ENCODE results near the gene CSAD.

Gene CSAD

DNA sequence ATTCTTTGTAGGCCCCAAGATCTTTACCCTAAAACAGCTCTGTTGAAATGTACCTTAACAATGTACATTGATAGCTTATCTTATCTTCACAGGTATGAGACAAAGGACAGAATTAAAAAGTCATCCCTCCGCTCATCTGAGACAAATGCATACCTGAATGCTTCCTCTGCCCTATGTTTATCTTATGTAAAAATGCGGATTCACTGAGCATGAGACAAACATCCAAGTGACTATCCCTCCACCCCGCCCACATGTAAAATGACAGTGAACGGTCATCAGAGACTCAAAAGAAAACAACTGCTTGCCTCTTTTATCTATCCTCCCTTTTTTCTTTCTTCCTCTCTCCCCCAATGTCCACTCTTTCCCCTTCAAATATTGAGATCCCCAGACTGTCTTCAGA, 37.4 kb downstream of the CSAD start:
- H3K4me3 Mint-ChIP-seq = no peak overlapping the region

DNA sequence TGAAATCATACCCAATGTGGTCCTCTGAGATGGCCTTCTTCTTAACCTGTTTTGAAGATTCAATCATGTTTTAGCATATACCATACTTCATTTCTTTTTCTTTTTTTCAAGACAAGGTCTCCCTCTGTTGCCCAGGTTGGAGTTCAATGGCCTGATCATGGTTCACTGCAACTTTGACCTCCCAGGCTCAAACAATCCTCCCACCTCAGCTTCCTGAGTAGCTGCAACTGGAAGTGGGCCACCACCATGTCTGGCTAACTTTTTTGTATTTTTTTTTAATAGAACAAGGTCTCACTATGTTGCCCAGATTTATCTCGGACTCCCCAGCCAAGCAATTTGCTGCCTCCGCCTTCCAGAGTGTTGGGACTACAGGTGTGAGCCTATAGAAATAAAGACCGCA, 47.0 kb downstream of the CSAD start:
- H3K4me1 Mint-ChIP-seq (ENCODE audit: low read depth) = no peaks in the 10 kb centered on the region
- no peak overlapping the region for H3K27ac Mint-ChIP-seq
- H3K27me3 Mint-ChIP-seq = no peaks in the 10 kb centered on the region
- DNase-seq = no peak
- H3K36me3 Mint-ChIP-seq (ENCODE audit: low read depth) = no peaks in the 10 kb centered on the region
- peaks cover 6% of the 10 kb centered on the region for H3K9me3 Mint-ChIP-seq
- no peak overlapping the region for H3K4me3 Mint-ChIP-seq

More for the DNA sequence above, 37.4 kb downstream of the CSAD start:
- no peak for DNase-seq
- no peaks in the 10 kb centered on the region for H3K36me3 Mint-ChIP-seq (ENCODE audit: low read depth)
- no peak overlapping the region for H3K27ac Mint-ChIP-seq
- no peaks in the 10 kb centered on the region for H3K27me3 Mint-ChIP-seq
- H3K9me3 Mint-ChIP-seq = peaks cover 2% of the 10 kb centered on the region
- H3K4me1 Mint-ChIP-seq (ENCODE audit: low read depth) = no peaks in the 10 kb centered on the region

DNA sequence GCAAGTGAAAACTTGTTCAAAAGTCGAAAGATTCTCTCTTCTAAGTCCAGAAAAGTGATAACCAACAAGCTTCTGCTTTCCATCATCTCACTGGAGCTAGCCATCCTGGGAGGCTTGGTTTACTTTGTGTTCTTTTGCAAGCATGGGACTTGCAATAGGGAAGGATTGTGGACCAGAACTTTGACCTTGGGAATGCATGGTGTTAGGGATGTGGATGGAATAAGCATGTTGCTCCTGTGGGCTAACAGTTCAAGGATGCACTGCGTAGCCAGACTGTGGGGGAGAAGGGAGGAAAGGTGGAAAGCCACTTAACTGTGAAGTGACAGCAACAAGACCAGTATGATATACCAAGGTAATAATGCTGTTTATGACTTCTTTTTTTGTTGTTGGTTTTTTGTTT, 48.9 kb downstream of the CSAD start:
- no peaks in the 10 kb centered on the region for H3K27me3 Mint-ChIP-seq
- no peak for DNase-seq
- H3K4me1 Mint-ChIP-seq (ENCODE audit: low read depth) = no peaks in the 10 kb centered on the region
- H3K27ac Mint-ChIP-seq = no peak overlapping the region
- H3K4me3 Mint-ChIP-seq = no peak overlapping the region
- H3K36me3 Mint-ChIP-seq (ENCODE audit: low read depth) = no peaks in the 10 kb centered on the region
- no peaks in the 10 kb centered on the region for H3K9me3 Mint-ChIP-seq

DNA sequence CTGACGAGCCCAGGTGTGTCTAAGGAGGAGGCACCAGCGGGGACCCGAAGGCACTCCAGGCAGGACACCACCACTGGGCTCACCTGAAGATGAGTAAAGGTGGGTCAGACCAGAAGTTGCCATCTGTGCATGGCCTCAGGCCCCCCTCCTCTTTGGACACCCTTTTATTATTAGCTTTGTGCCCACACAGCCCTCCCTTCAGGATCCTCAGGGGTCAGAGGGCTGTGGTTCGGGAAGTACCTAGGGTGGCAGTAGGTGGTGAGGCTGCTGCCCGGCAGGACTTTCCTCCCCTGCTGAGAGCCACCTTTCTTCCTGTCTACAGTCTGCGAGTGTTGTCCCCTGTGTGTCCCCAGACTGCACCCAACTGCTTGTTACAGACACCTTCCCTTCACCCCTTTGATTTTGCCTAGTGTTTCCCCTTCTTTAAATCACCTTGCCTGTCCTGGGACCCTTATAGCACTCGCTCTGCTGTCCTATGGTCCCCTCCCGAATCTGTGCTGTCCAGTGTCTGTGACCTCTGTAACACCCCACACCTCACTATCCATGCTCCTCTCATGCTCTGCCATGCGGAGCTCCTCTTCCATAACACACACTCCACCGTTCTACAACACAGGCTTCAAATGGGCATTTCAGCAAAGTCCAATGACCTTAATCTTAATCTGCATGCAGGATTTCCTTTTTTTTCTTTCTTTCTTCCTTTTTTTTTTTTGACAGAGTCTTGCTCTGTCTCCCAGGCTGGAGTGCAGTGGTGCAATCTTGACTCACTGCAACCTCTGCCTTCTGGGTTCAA, 51.8 kb downstream of the CSAD start:
- H3K36me3 Mint-ChIP-seq (ENCODE audit: low read depth) = no peaks in the 10 kb centered on the region
- no peaks in the 10 kb centered on the region for H3K27me3 Mint-ChIP-seq
- H3K4me1 Mint-ChIP-seq (ENCODE audit: low read depth) = no peaks in the 10 kb centered on the region
- H3K27ac Mint-ChIP-seq = no peak overlapping the region
- DNase-seq = no peak
- H3K4me3 Mint-ChIP-seq = no peak overlapping the region
- no peaks in the 10 kb centered on the region for H3K9me3 Mint-ChIP-seq

DNA sequence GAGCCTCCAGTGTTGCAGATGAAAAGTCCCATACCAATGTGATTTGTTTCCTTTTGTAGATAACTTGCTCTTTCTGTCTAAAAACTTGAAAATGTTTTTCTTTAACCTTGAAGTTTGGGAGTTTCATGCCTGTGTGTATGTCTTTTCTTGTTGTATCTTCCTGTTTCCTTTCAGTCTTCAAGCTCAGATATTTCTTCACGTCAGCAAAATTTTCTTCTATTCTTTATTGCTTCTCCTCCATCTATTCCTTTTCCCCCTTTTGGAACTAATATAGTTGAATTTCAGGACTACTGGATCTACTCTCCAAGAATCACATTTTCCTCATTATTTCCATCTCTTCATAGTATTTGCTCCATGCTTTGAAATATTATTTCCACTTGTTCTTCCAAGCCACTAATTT, 53.6 kb downstream of the CSAD start:
- no peaks in the 10 kb centered on the region for H3K27me3 Mint-ChIP-seq
- no peaks in the 10 kb centered on the region for H3K36me3 Mint-ChIP-seq (ENCODE audit: low read depth)
- no peaks in the 10 kb centered on the region for H3K9me3 Mint-ChIP-seq

DNA sequence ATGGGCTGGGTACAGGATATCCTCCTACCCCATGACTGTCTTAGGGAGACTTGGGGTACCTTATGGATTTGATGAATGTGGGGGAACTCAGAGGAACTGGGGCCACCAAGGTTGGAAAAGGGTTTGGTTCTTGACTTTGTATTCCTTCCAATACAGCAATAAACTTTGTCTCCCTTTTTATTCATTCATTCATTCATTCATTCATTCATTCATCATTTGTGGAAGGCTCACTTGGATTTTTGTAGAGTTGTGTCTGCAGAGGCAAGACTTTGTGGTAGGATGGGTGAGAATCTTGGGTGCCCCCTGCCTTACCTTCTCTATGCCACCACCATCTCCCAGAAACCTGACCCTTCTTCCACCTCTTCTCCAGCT, 56.4 kb downstream of the CSAD start:
- H3K4me3 Mint-ChIP-seq = no peak overlapping the region
- H3K9me3 Mint-ChIP-seq = no peaks in the 10 kb centered on the region
- H3K27ac Mint-ChIP-seq = no peak overlapping the region
- DNase-seq = no peak
- no peaks in the 10 kb centered on the region for H3K4me1 Mint-ChIP-seq (ENCODE audit: low read depth)
- no peaks in the 10 kb centered on the region for H3K36me3 Mint-ChIP-seq (ENCODE audit: low read depth)
- no peaks in the 10 kb centered on the region for H3K27me3 Mint-ChIP-seq

More for the DNA sequence above, 53.6 kb downstream of the CSAD start:
- Mint-ChIP-seq H3K4me3 (no peak overlapping the region), H3K27ac (no peak overlapping the region), H3K4me1 (ENCODE audit: low read depth) (no peaks in the 10 kb centered on the region)
- no peak for DNase-seq

DNA sequence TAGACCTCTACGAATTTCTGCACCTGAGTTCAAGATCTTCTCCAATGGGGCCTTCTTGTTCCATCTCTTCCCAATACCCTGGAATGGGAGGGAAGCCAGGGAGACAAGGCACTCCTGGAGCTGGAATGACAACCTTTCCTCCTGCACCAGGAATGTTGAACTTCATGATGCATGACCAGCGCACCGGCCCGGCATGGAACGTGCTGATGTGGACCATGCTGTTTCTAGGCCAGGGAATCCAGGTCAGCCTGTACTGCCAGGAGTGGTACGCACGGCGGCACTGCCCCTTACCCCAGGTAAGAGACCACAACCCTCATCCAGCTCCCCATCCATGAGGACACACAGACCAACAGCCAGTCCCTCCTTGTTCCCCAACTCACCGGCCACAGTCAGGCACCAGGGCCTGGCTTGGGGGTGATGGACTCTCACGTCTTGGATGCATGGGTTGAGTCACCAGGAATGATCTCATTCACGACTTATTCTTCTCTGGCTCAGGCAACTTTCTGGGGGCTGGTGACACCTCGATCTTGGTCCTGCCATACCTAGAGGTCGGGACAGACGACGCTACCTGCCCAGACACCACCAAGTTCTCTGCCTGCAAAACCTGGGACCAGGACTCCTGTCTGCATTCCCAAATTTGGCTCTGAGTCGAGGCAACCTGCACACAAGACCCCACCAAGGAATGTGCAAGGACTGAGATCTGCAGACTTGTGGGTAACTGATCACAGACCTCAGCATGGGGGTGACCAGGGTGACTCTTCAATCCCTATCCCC, 57.0 kb downstream of the CSAD start:
- Mint-ChIP-seq H3K36me3 (ENCODE audit: low read depth) (no peaks in the 10 kb centered on the region), H3K27ac (no peak overlapping the region), H3K4me3 (no peak overlapping the region), H3K27me3 (no peaks in the 10 kb centered on the region), H3K9me3 (no peaks in the 10 kb centered on the region), H3K4me1 (ENCODE audit: low read depth) (no peaks in the 10 kb centered on the region)
- no peak for DNase-seq

DNA sequence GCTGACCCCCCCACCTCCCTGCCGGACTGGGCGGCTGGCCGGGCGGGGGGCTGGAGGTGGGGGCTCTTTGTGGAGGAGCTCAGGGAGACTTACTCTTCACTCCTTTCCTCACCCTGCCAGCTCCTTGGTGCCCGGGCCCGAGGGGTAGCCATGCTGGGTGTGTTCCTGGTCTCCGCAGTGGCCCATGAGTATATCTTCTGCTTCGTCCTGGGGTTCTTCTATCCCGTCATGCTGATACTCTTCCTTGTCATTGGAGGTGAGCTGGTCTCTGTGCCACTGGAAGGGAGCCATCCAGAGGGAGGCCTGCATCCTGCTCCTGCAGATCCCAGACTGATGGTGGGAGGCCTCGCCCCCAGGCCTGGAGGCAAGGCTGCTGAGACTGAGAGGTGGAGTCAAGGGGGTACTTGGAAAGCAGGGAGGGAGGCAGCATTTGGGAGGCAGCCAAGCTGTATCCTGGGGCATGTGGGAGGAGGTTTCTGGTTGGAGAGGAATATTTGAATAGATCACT, 57.7 kb downstream of the CSAD start:
- no peaks in the 10 kb centered on the region for H3K36me3 Mint-ChIP-seq (ENCODE audit: low read depth)
- H3K4me3 Mint-ChIP-seq = no peak overlapping the region
- H3K4me1 Mint-ChIP-seq (ENCODE audit: low read depth) = no peaks in the 10 kb centered on the region
- H3K9me3 Mint-ChIP-seq = no peaks in the 10 kb centered on the region
- no peak for DNase-seq
- H3K27ac Mint-ChIP-seq = no peak overlapping the region
- no peaks in the 10 kb centered on the region for H3K27me3 Mint-ChIP-seq

DNA sequence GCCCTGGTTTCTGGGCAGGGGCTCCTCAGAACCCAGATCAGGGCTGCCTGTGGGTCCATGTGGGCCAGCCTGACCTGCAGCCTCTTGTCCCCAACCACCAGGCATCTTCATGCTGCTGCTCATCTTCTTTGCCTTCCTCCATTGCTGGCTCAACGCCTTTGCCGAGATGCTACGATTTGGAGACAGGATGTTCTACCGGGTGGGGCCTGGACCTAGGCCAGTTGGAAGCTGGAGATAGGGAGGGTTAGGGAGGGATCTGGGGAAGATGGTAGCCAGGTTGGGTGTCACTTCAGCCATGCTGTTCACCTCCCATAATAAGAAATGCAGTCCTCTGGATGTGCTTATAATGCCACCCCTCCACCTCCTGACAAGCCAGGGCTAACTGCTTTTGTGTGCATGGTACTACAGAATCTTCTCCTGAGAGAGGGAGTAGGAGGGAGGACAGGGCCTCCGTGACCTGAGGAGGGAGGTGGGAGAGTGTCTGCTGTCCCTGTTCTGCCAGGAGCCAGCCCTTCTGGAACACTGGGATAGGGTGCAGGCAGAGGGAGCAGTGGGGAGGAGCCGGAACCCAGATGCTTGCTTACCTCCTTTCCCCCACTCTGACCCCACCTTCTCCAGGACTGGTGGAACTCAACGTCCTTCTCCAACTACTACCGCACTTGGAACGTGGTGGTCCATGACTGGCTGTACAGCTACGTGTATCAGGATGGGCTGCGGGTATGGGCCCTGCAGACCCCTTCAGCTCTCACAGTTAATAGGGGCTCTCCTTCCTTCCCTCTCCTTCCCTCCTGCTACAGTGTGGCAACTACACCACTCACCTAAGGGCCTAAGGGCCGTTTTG, 59.8 kb downstream of the CSAD start:
- Mint-ChIP-seq H3K27ac (no peak overlapping the region), H3K9me3 (no peaks in the 10 kb centered on the region), H3K4me3 (no peak overlapping the region), H3K36me3 (ENCODE audit: low read depth) (no peaks in the 10 kb centered on the region), H3K4me1 (ENCODE audit: low read depth) (no peaks in the 10 kb centered on the region), H3K27me3 (no peaks in the 10 kb centered on the region)
- DNase-seq = no peak

DNA sequence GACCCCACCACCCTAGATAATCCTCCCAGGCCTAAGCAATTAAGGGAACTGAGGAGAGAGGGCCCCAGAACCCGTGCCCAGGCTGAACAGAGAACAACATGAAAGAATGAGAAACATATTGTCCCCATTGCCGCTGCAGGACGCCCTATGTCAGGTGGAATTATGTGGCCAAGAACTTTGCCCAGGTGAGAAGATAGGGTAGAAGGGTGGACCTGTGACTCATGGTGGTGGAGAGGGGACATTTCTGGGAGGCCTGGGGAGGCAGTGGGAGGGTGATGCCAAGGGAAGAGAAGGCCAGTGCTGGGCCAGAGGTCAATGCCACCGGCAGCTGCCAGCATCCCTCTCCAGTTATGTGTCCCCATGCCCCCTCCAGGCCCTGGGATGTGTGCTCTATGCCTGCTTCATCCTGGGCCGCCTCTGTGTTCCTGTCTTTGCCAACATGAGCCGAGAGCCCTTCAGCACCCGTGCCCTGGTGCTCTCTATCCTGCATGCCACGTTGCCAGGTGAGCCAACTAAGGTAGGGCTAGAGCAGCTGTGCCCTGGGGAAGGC, 61.9 kb downstream of the CSAD start:
- Mint-ChIP-seq H3K27ac (no peak overlapping the region), H3K9me3 (no peaks in the 10 kb centered on the region), H3K4me3 (no peak overlapping the region), H3K36me3 (ENCODE audit: low read depth) (no peaks in the 10 kb centered on the region), H3K27me3 (no peaks in the 10 kb centered on the region), H3K4me1 (ENCODE audit: low read depth) (no peaks in the 10 kb centered on the region)
- DNase-seq = no peak

DNA sequence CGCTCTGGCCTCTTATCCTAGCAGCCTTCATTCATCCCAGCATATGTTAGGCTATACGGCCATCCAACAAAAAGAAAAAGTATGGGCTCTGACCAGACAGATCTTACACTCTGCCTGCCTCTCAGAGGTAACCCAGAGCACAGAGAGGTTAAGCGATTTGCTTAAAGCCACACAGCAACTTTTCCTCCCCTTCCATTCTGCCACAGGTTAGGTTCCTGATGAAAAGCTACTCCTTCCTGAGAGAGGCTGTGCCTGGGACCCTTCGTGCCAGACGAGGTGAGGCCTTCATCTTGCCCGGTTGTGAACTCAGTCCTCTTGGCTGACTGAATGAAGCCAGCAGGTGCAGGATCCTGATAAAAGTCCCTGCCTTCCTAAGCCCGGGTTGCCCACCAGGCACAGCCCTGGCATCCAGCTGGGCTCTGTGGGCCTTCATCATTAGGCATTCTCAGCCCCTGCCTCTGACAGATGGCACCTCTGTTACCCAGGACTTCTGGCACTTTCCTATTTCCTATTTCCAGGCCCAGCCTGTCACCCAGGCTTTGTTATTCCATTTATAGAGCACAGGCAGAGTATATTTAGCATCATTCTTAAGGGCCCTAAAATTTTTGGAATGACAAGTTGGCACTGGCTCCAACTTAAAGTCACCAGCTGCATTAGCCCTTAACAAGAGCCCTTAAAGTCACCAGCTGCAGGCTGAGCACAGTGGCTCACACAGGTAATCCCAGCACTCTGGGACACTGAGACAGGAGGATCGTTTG, 64.7 kb downstream of the CSAD start:
- H3K27ac Mint-ChIP-seq = no peak overlapping the region
- no peaks in the 10 kb centered on the region for H3K4me1 Mint-ChIP-seq (ENCODE audit: low read depth)
- no peak for DNase-seq

DNA sequence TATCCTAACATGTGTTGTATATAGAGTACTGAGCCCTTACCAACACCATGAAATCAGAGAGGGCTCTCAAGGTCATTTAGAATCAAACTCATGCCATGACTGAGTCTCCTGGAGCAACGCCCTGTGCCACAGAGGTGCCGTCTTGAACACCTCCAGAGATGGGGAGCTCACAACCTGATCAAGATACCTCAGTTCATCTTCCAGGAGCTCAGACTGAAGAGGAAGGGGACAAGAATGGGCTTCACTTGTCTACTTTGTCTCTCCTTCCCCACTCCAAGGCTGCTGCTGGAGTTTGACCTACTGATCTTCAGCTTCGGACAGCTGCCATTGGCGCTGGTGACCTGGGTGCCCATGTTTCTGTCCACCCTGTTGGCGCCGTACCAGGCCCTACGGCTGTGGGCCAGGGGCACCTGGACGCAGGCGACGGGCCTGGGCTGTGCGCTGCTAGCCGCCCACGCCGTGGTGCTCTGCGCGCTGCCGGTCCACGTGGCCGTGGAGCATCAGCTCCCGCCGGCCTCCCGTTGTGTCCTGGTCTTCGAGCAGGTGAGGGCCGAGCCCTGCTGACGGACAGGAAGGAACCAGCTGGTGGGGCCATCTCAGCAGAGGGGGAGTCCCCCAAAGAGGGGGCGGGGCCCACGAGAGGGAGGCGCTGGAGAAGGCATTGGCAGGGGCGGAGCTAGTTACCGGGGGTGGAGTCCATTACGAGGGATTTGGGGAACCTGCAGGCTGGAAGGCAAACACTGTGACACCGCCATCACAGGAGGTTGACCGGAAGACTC, 65.4 kb downstream of the CSAD start:
- Mint-ChIP-seq H3K4me3 (no peak overlapping the region), H3K4me1 (ENCODE audit: low read depth) (no peaks in the 10 kb centered on the region), H3K36me3 (ENCODE audit: low read depth) (no peaks in the 10 kb centered on the region), H3K27me3 (no peaks in the 10 kb centered on the region), H3K9me3 (no peaks in the 10 kb centered on the region), H3K27ac (no peak overlapping the region)
- DNase-seq = no peak

More for the DNA sequence above, 64.7 kb downstream of the CSAD start:
- no peaks in the 10 kb centered on the region for H3K36me3 Mint-ChIP-seq (ENCODE audit: low read depth)
- H3K4me3 Mint-ChIP-seq = no peak overlapping the region
- no peaks in the 10 kb centered on the region for H3K27me3 Mint-ChIP-seq
- no peaks in the 10 kb centered on the region for H3K9me3 Mint-ChIP-seq

DNA sequence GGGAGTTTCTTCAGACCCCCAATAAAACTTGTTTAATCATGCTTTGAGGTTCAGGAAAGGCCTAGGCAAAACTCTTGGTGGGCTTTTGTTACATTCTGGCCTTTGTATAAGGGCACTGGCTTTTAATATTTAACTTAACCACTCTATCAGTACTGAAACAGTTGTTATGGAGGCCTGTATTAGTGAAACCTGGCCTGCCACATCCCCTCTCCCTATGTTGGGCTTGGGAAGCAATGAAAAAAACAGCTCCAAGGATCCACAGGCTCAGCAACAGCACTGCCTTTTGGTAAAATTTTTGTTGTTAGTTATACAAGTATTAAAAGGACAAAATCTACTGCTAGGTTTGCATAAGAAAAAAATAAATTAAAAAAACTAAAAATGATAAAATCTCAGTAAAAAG, 66.8 kb downstream of the CSAD start:
- Mint-ChIP-seq H3K27ac (no peak overlapping the region), H3K9me3 (no peaks in the 10 kb centered on the region), H3K4me3 (no peak overlapping the region), H3K36me3 (ENCODE audit: low read depth) (no peaks in the 10 kb centered on the region), H3K27me3 (no peaks in the 10 kb centered on the region), H3K4me1 (ENCODE audit: low read depth) (no peaks in the 10 kb centered on the region)
- DNase-seq = no peak

All from activated T-cell treated with anti-CD3 and anti-CD28 coated beads, Interleukin-2, amount 50 U/mL, for 24 hours (primary cell).